ENCODE results near the gene AWAT2.
"Not testable (repeated sequence)": the region's sequence is repeated elsewhere in the genome, so short reads cannot be mapped to it uniquely, and the experiment has no call there.

AWAT2 gene

DNA sequence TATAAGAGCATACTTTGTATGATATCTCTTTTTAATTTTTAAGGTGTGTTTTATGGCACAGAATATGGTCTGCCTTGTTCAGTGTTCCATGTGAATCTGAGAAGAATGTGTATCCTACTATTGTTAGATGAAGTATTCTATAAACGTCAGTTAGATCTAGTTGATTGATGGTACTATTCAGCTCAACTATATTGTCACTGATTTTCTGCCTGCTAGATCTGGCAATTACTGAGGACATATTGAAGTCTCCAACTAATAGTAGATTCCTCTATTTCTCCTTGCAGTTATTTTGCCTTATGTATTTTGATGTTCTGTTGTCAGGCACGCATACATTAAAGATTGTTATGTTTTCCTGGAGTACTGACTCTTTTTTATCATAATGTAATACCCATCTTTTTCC, 39.8 kb downstream of the AWAT2 start:
- DNase-seq (ENCODE audit: low spot score in 2 of 2) (no peak), ATAC-seq (replicated peaks; ENCODE audit: extremely low read depth, poor library complexity, severe bottlenecking) (no peak)
- no peaks in the 10 kb centered on the region for H3K36me3 Mint-ChIP-seq (ENCODE audit: insufficient read depth)
- no peak overlapping the region for H3K27ac Mint-ChIP-seq (ENCODE audit: low read depth)
- H3K27me3 Mint-ChIP-seq: peaks cover 16% of the 10 kb centered on the region
- no peaks in the 10 kb centered on the region for H3K4me1 Mint-ChIP-seq
- no peaks in the 10 kb centered on the region for H3K9me3 Mint-ChIP-seq
- no peak overlapping the region for H3K4me3 Mint-ChIP-seq

GRCh38 chrX:70009049-70009448, 40.7 kb downstream of the AWAT2 start:
- Mint-ChIP-seq H3K27ac (ENCODE audit: low read depth) (no peak overlapping the region), H3K4me1 (no peaks in the 10 kb centered on the region), H3K36me3 (ENCODE audit: insufficient read depth) (no peaks in the 10 kb centered on the region), H3K4me3 (no peak overlapping the region), H3K9me3 (no peaks in the 10 kb centered on the region), H3K27me3 (peaks cover 16% of the 10 kb centered on the region)
- DNase-seq (ENCODE audit: low spot score in 2 of 2) (no peak), ATAC-seq (replicated peaks; ENCODE audit: extremely low read depth, poor library complexity, severe bottlenecking) (no peak)

- Mint-ChIP-seq H3K27ac (ENCODE audit: low read depth) (no peak overlapping the region), H3K4me1 (no peaks in the 10 kb centered on the region), H3K4me3 (no peak overlapping the region), H3K27me3 (peaks cover 16% of the 10 kb centered on the region), H3K36me3 (ENCODE audit: insufficient read depth) (no peaks in the 10 kb centered on the region), H3K9me3 (no peaks in the 10 kb centered on the region)
- ATAC-seq (replicated peaks; ENCODE audit: extremely low read depth, poor library complexity, severe bottlenecking) (no peak), DNase-seq (ENCODE audit: low spot score in 2 of 2) (no peak)
These were observed 41.8 kb downstream of the AWAT2 start for GRCh38 chrX:70007946-70008345.

DNA sequence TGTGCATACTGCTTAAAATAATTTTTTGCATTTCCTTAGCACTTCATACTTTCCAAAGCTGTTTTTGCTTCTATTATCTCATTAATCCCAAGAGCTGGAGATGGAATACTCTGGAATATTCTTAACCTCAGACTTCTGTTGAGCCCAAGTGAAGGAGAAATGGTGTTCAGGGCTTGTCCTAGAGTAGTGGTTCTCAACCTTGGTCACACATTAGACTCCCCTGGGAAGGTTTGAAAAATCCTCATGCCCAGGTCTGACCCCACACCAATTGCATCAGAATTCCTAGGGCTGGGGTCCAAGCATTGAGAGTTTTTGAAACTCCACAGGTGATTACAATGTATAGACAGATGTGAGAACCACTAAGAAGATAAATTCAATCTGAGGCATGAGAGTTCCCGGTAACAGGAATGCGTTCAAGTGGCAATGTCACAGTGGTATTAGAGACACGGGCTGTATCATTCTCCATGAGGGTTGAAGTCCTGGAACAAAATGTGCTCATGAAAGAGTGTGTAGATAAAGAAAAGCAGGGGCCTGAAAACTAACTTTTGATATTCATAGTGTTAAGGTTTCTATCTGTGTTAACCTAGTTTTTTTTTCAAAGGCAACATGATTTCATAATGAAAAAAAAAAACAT, 47.9 kb downstream of the AWAT2 start:
- DNase-seq (ENCODE audit: low spot score in 2 of 2): no peak
- no peaks in the 10 kb centered on the region for H3K36me3 Mint-ChIP-seq (ENCODE audit: insufficient read depth)
- no peak for ATAC-seq (replicated peaks; ENCODE audit: extremely low read depth, poor library complexity, severe bottlenecking)
- H3K27ac Mint-ChIP-seq (ENCODE audit: low read depth): no peak overlapping the region
- H3K4me1 Mint-ChIP-seq: no peaks in the 10 kb centered on the region
- peaks cover 4% of the 10 kb centered on the region for H3K27me3 Mint-ChIP-seq
- no peak overlapping the region for H3K4me3 Mint-ChIP-seq
- H3K9me3 Mint-ChIP-seq: no peaks in the 10 kb centered on the region

GRCh38 chrX:70001269-70001668, 48.5 kb downstream of the AWAT2 start:
- Mint-ChIP-seq H3K36me3 (ENCODE audit: insufficient read depth) (no peaks in the 10 kb centered on the region), H3K27ac (ENCODE audit: low read depth) (no peak overlapping the region), H3K4me1 (no peaks in the 10 kb centered on the region), H3K9me3 (no peaks in the 10 kb centered on the region), H3K27me3 (peaks cover 10% of the 10 kb centered on the region), H3K4me3 (no peak overlapping the region)
- ATAC-seq (replicated peaks; ENCODE audit: extremely low read depth, poor library complexity, severe bottlenecking) (no peak), DNase-seq (ENCODE audit: low spot score in 2 of 2) (no peak)

DNA sequence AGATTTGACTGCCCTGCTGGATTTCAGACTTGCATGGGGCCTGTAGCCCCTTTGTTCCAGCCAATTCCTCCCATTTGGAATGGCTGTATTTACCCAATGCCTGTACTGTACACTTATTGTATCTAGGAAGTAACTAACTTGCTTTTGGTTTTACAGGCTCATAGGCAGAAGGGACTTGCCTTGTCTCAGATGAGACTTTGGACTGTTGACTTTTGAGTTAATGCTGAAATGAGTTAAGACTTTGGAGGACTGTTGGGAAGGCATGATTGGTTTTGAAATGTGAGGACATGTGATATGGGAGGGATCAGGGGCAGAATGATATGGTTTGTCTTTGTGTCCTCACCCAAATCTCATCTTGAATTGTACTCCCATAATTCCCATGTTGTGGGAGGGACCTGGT, 51.4 kb downstream of the AWAT2 start:
- H3K4me3 Mint-ChIP-seq; H3K9me3 Mint-ChIP-seq; H3K36me3 Mint-ChIP-seq (ENCODE audit: insufficient read depth); DNase-seq (ENCODE audit: low spot score in 2 of 2); ATAC-seq (replicated peaks; ENCODE audit: extremely low read depth, poor library complexity, severe bottlenecking); H3K4me1 Mint-ChIP-seq; H3K27ac Mint-ChIP-seq (ENCODE audit: low read depth); H3K27me3 Mint-ChIP-seq: not testable (repeated sequence)

GRCh38 chrX:69996113-69996468, 53.6 kb downstream of the AWAT2 start:
- ATAC-seq (replicated peaks; ENCODE audit: extremely low read depth, poor library complexity, severe bottlenecking) (no peak), DNase-seq (ENCODE audit: low spot score in 2 of 2) (no peak)
- Mint-ChIP-seq H3K4me1 (no peaks in the 10 kb centered on the region), H3K36me3 (ENCODE audit: insufficient read depth) (no peaks in the 10 kb centered on the region), H3K27me3 (peaks cover 10% of the 10 kb centered on the region), H3K27ac (ENCODE audit: low read depth) (no peak overlapping the region), H3K4me3 (no peak overlapping the region), H3K9me3 (no peaks in the 10 kb centered on the region)

GRCh38 chrX:69995362-69996112, 54.2 kb downstream of the AWAT2 start:
- H3K27ac Mint-ChIP-seq (ENCODE audit: low read depth): no peak overlapping the region
- DNase-seq (ENCODE audit: low spot score in 2 of 2): no peak
- no peaks in the 10 kb centered on the region for H3K36me3 Mint-ChIP-seq (ENCODE audit: insufficient read depth)
- H3K4me1 Mint-ChIP-seq: no peaks in the 10 kb centered on the region
- peaks cover 10% of the 10 kb centered on the region for H3K27me3 Mint-ChIP-seq
- no peak for ATAC-seq (replicated peaks; ENCODE audit: extremely low read depth, poor library complexity, severe bottlenecking)
- no peak overlapping the region for H3K4me3 Mint-ChIP-seq
- H3K9me3 Mint-ChIP-seq: no peaks in the 10 kb centered on the region

DNA sequence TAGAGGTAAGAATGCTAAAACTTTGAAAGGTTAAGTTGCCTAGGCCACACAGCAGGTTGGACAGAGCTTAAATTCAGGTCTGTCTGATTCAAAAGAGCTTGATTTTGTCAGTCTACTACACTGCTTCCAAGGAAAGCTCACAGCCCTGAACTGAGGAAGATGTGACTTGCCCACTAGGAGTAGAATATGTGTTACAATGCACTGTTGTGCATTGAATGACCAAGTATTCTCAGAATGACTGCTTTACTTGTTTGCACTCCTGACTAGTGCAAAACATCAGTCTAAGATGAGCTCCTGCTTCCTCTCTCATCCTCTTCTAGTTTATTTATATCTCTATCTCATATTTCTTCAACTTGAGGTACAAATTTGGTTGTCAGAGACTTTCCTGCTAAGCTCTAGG, 56.2 kb downstream of the AWAT2 start:
- ATAC-seq (replicated peaks; ENCODE audit: extremely low read depth, poor library complexity, severe bottlenecking): no peak
- H3K27me3 Mint-ChIP-seq: peaks cover 10% of the 10 kb centered on the region

GRCh38 chrX:69991685-69992084, 58.1 kb downstream of the AWAT2 start:
- H3K36me3 Mint-ChIP-seq (ENCODE audit: insufficient read depth): no peaks in the 10 kb centered on the region
- H3K27me3 Mint-ChIP-seq: peaks cover 4% of the 10 kb centered on the region
- ATAC-seq (replicated peaks; ENCODE audit: extremely low read depth, poor library complexity, severe bottlenecking) (no peak), DNase-seq (ENCODE audit: low spot score in 2 of 2) (no peak)
- no peak overlapping the region for H3K27ac Mint-ChIP-seq (ENCODE audit: low read depth)
- no peak overlapping the region for H3K4me3 Mint-ChIP-seq
- H3K4me1 Mint-ChIP-seq: no peaks in the 10 kb centered on the region
- H3K9me3 Mint-ChIP-seq: no peaks in the 10 kb centered on the region

More for the DNA sequence above, 56.2 kb downstream of the AWAT2 start:
- Mint-ChIP-seq H3K27ac (ENCODE audit: low read depth) (no peak overlapping the region), H3K4me1 (no peaks in the 10 kb centered on the region), H3K4me3 (no peak overlapping the region), H3K36me3 (ENCODE audit: insufficient read depth) (no peaks in the 10 kb centered on the region), H3K9me3 (no peaks in the 10 kb centered on the region)
- no peak for DNase-seq (ENCODE audit: low spot score in 2 of 2)

All from central memory CD8-positive, alpha-beta T cell (primary cell).